Measurements from ENCODE around the gene UNC13B.

The UNC13B gene

DNA sequence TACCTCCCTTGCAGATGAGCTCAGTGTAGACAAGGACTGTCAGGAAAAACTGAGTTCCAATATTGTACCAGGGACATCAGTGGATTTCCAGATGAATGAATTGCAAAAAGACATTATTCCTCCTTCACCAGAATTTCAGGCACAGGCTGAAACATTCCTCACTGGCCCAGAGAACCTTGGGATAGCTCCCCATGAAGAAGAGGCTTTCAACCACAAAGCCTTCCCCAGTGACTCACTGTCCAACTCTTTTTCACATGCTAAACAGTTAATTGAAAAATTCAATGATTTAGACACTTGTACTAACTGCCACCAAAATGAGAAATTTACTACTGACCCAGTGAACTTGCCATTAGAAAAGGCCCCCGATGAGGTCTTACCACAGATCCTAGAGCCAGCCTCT is 144.5 kb downstream of the UNC13B start:
- TF ChIP-seq ARNT (IDR thresholded peaks at IDR 0.05) (no peak), NFRKB (IDR thresholded peaks at IDR 0.05) (no peak), ZNF384 (IDR thresholded peaks at IDR 0.05) (no peak), FOXA1 (IDR thresholded peaks at IDR 0.05) (no peak), L3MBTL2 (conservative IDR thresholded peaks at IDR 0.05) (no peak), LEF1 (IDR thresholded peaks at IDR 0.05; ENCODE audit: borderline replicate concordance) (no peak), ELF4 (IDR thresholded peaks at IDR 0.05) (no peak), HDGF (IDR thresholded peaks at IDR 0.05; ENCODE audit: borderline replicate concordance) (no peak), CTBP1 (IDR thresholded peaks at IDR 0.05; ENCODE audit: borderline replicate concordance) (no peak), FOXM1 (IDR thresholded peaks at IDR 0.05; ENCODE audit: borderline replicate concordance) (no peak), SP1 (IDR thresholded peaks at IDR 0.05) (no peak), BHLHE40 (IDR thresholded peaks at IDR 0.05; ENCODE audit: borderline replicate concordance) (no peak), FOXK2 (IDR thresholded peaks at IDR 0.05) (no peak)
- TF ChIP-seq, protein P1, sequence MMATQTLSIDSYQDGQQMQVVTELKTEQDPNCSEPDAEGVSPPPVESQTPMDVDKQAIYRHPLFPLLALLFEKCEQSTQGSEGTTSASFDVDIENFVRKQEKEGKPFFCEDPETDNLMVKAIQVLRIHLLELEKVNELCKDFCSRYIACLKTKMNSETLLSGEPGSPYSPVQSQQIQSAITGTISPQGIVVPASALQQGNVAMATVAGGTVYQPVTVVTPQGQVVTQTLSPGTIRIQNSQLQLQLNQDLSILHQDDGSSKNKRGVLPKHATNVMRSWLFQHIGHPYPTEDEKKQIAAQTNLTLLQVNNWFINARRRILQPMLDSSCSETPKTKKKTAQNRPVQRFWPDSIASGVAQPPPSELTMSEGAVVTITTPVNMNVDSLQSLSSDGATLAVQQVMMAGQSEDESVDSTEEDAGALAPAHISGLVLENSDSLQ (IDR thresholded peaks at IDR 0.05), result no peak
- CTCF ChIA-PET, result no interaction called here
- POLR2A ChIA-PET, result no interaction called here

GRCh38 chr9:35308316-35308715 is 146.5 kb downstream of the UNC13B start:
- POLR2A ChIA-PET, result no interaction called here
- CTCF ChIA-PET, result no interaction called here
- DNase-seq (ENCODE audit: extremely low spot score), result no peak
- TF ChIP-seq ARNT (IDR thresholded peaks at IDR 0.05), result no peak
- no peak for TF ChIP-seq CTBP1 (IDR thresholded peaks at IDR 0.05; ENCODE audit: borderline replicate concordance)
- TF ChIP-seq, protein P1 (IDR thresholded peaks at IDR 0.05), result no peak
- no peak for TF ChIP-seq NFRKB (IDR thresholded peaks at IDR 0.05)
- no peak for TF ChIP-seq SP1 (IDR thresholded peaks at IDR 0.05)
- TF ChIP-seq ZNF384 (IDR thresholded peaks at IDR 0.05), result no peak
- no peak for TF ChIP-seq TARDBP (IDR thresholded peaks at IDR 0.05)

More for the DNA sequence above, 144.5 kb downstream of the UNC13B start:
- no peak for DNase-seq (ENCODE audit: extremely low spot score)

- TF ChIP-seq L3MBTL2 (conservative IDR thresholded peaks at IDR 0.05), result no peak
- TF ChIP-seq, protein P1 (IDR thresholded peaks at IDR 0.05), result no peak
- TF ChIP-seq ARNT (IDR thresholded peaks at IDR 0.05), result no peak
- TF ChIP-seq ELF4 (IDR thresholded peaks at IDR 0.05), result no peak
- TF ChIP-seq FOXM1 (IDR thresholded peaks at IDR 0.05; ENCODE audit: borderline replicate concordance), result no peak
- no peak for TF ChIP-seq TARDBP (IDR thresholded peaks at IDR 0.05)
- no peak for TF ChIP-seq LEF1 (IDR thresholded peaks at IDR 0.05; ENCODE audit: borderline replicate concordance)
- TF ChIP-seq HDGF (IDR thresholded peaks at IDR 0.05; ENCODE audit: borderline replicate concordance), result no peak
- TF ChIP-seq ZNF384 (IDR thresholded peaks at IDR 0.05), result no peak
- TF ChIP-seq FOXK2 (IDR thresholded peaks at IDR 0.05), result no peak
- no peak for TF ChIP-seq CTBP1 (IDR thresholded peaks at IDR 0.05; ENCODE audit: borderline replicate concordance)
- TF ChIP-seq FOXA1 (IDR thresholded peaks at IDR 0.05), result no peak
- no peak for TF ChIP-seq BHLHE40 (IDR thresholded peaks at IDR 0.05; ENCODE audit: borderline replicate concordance)
- TF ChIP-seq NFRKB (IDR thresholded peaks at IDR 0.05), result no peak
- TF ChIP-seq SP1 (IDR thresholded peaks at IDR 0.05), result no peak
- TF ChIP-seq SUZ12 (IDR thresholded peaks at IDR 0.05), result no peak
- CTCF ChIA-PET, result no interaction called here
- DNase-seq (ENCODE audit: extremely low spot score), result no peak
- POLR2A ChIA-PET, result no interaction called here
Observed at GRCh38 chr9:35311891-35312639, 150.3 kb downstream of the UNC13B start.

GRCh38 chr9:35313460-35313859 is 151.7 kb downstream of the UNC13B start:
- POLR2A ChIA-PET, result no interaction called here
- TF ChIP-seq BHLHE40 (IDR thresholded peaks at IDR 0.05; ENCODE audit: borderline replicate concordance), result no peak
- TF ChIP-seq HDGF (IDR thresholded peaks at IDR 0.05; ENCODE audit: borderline replicate concordance), result no peak
- no peak for TF ChIP-seq ARNT (IDR thresholded peaks at IDR 0.05)
- no peak for TF ChIP-seq L3MBTL2 (conservative IDR thresholded peaks at IDR 0.05)
- TF ChIP-seq FOXM1 (IDR thresholded peaks at IDR 0.05; ENCODE audit: borderline replicate concordance), result no peak
- TF ChIP-seq NFRKB (IDR thresholded peaks at IDR 0.05), result no peak
- no peak for TF ChIP-seq ELF4 (IDR thresholded peaks at IDR 0.05)
- TF ChIP-seq ZNF384 (IDR thresholded peaks at IDR 0.05), result no peak
- TF ChIP-seq FOXK2 (IDR thresholded peaks at IDR 0.05), result no peak
- TF ChIP-seq FOXA1 (IDR thresholded peaks at IDR 0.05), result no peak
- no peak for TF ChIP-seq LEF1 (IDR thresholded peaks at IDR 0.05; ENCODE audit: borderline replicate concordance)
- CTCF ChIA-PET, result no interaction called here
- DNase-seq (ENCODE audit: extremely low spot score), result no peak

- CTCF ChIA-PET, result no interaction called here
- TF ChIP-seq ARNT (IDR thresholded peaks at IDR 0.05), result no peak
- no peak for TF ChIP-seq FOXM1 (IDR thresholded peaks at IDR 0.05; ENCODE audit: borderline replicate concordance)
- no peak for TF ChIP-seq SUZ12 (IDR thresholded peaks at IDR 0.05)
- TF ChIP-seq LEF1 (IDR thresholded peaks at IDR 0.05; ENCODE audit: borderline replicate concordance), result no peak
- TF ChIP-seq NFRKB (IDR thresholded peaks at IDR 0.05), result no peak
- TF ChIP-seq, protein P1 (IDR thresholded peaks at IDR 0.05), result no peak
- no peak for TF ChIP-seq CTBP1 (IDR thresholded peaks at IDR 0.05; ENCODE audit: borderline replicate concordance)
- TF ChIP-seq BHLHE40 (IDR thresholded peaks at IDR 0.05; ENCODE audit: borderline replicate concordance), result no peak
- TF ChIP-seq HDGF (IDR thresholded peaks at IDR 0.05; ENCODE audit: borderline replicate concordance), result no peak
- TF ChIP-seq FOXA1 (IDR thresholded peaks at IDR 0.05), result no peak
- no peak for TF ChIP-seq FOXK2 (IDR thresholded peaks at IDR 0.05)
- TF ChIP-seq ELF4 (IDR thresholded peaks at IDR 0.05), result no peak
- no peak for TF ChIP-seq TARDBP (IDR thresholded peaks at IDR 0.05)
- TF ChIP-seq SP1 (IDR thresholded peaks at IDR 0.05), result no peak
- no peak for TF ChIP-seq L3MBTL2 (conservative IDR thresholded peaks at IDR 0.05)
- TF ChIP-seq ZNF384 (IDR thresholded peaks at IDR 0.05), result no peak
- POLR2A ChIA-PET, result no interaction called here
- DNase-seq (ENCODE audit: extremely low spot score), result no peak
Observed at GRCh38 chr9:35313916-35314315, 152.1 kb downstream of the UNC13B start.
